Mesendoderm (in vitro differentiated cells): ENCODE measurements around the gene IFFO2.
A peak's percentile ranks its signal among the peaks of the same experiment; 100 is the strongest.

Experiments
- DNase-seq: peaks from one replicate; pipeline ENCODE4 v3.0.0; 2013
- H2AK5ac ChIP-seq: 2 replicates; pipeline ENCODE4 v1.6.1; 2013; ENCODE audit warnings: low read length, inconsistent platforms
- H2BK120ac ChIP-seq: 2 replicates; pipeline ENCODE4 v1.6.1; 2013; ENCODE audit warnings: low read depth, mild to moderate bottlenecking, low read length, moderate library complexity, mixed read lengths
- H2BK15ac ChIP-seq: replicated peaks from 2 replicates; pipeline ENCODE4 v1.6.1; 2013; ENCODE audit warnings: low read depth, mild to moderate bottlenecking, moderate library complexity
- H2BK5ac ChIP-seq: 2 replicates; pipeline ENCODE4 v1.6.1; 2013; ENCODE audit warnings: low read length, inconsistent platforms
- H3K18ac ChIP-seq: 2 replicates; pipeline ENCODE4 v1.6.1; 2013; ENCODE audit warnings: mild to moderate bottlenecking, low read length, mixed read lengths
- H3K23ac ChIP-seq: one replicate; pipeline ENCODE4 v1.6.1; 2013; ENCODE audit warnings: low read length
- H3K27ac ChIP-seq: 2 replicates; pipeline ENCODE4 v1.5.1; 2013; ENCODE audit warnings: low read depth, mild to moderate bottlenecking, inconsistent platforms, low read length, moderate library complexity
- H3K27me3 ChIP-seq: 2 replicates; pipeline ENCODE4 v1.6.1; 2013; ENCODE audit warnings: low read length, control low read depth, mild to moderate bottlenecking, inconsistent platforms; ENCODE audit not compliant: insufficient read depth, poor library complexity
- H3K36me3 ChIP-seq: 2 replicates; pipeline ENCODE4 v1.6.1; 2013; ENCODE audit warnings: low read length, inconsistent platforms; ENCODE audit not compliant: control insufficient read depth, insufficient read depth
- H3K4ac ChIP-seq: one replicate; pipeline ENCODE4 v1.6.1; 2013; ENCODE audit warnings: low read depth, mild to moderate bottlenecking, low read length, moderate library complexity
- H3K4me1 ChIP-seq: 2 replicates; pipeline ENCODE4 v1.6.1; 2013; ENCODE audit warnings: low read depth, low read length, inconsistent platforms; ENCODE audit not compliant: control insufficient read depth
- H3K4me2 ChIP-seq: 2 replicates; pipeline ENCODE4 v1.6.1; 2013; ENCODE audit warnings: low read length
- H3K4me3 ChIP-seq: 2 replicates; pipeline ENCODE4 v1.5.1; 2013; ENCODE audit warnings: mild to moderate bottlenecking, low read length
- H3K56ac ChIP-seq: one replicate; pipeline ENCODE4 v1.6.1; 2013; ENCODE audit warnings: low read length
- H3K79me1 ChIP-seq: 2 replicates; pipeline ENCODE4 v1.6.1; 2013; ENCODE audit warnings: low read length, inconsistent platforms
- H3K79me2 ChIP-seq: 2 replicates; pipeline ENCODE4 v1.6.1; 2013; ENCODE audit warnings: mild to moderate bottlenecking, low read length; ENCODE audit not compliant: control insufficient read depth, insufficient read depth
- H3K9ac ChIP-seq: 2 replicates; pipeline ENCODE4 v1.6.1; 2013; ENCODE audit warnings: low read length, inconsistent platforms
- H4K5ac ChIP-seq: one replicate; pipeline ENCODE4 v1.6.1; 2013; ENCODE audit warnings: low read length
- H4K8ac ChIP-seq: one replicate; pipeline ENCODE4 v1.6.1; 2013; ENCODE audit warnings: low read depth, mild to moderate bottlenecking, control low read depth, low read length, moderate library complexity
- WGBS: extraction: QIAGEN DNeasy Blood & Tissue Kit; methylation state at CpG from one replicate; pipeline ENCODE4 v1.1.7; 2013; ENCODE audit warnings: low lambda C conversion rate, missing lambda C conversion rate; ENCODE audit not compliant: insufficient coverage; ENCODE audit errors: extremely low coverage; 5-methylcytosine and 5-hydroxymethylcytosine counted together

IFFO2 gene

GRCh38 chr1:18962121-18962721, 5.7 kb upstream of the IFFO2 start:
- H3K79me1 ChIP-seq = no peaks in the 10 kb centered on the region
- H3K4ac ChIP-seq = no peak overlapping the region
- H3K27me3 ChIP-seq = no peaks in the 10 kb centered on the region
- no peak overlapping the region for H3K23ac ChIP-seq
- no peak overlapping the region for H3K4me2 ChIP-seq
- H2BK5ac ChIP-seq = no peak overlapping the region
- no peak overlapping the region for H3K27ac ChIP-seq
- no peak overlapping the region for H2BK120ac ChIP-seq
- H3K79me2 ChIP-seq = no peaks in the 10 kb centered on the region
- H3K56ac ChIP-seq = no peak overlapping the region
- no peak overlapping the region for H4K8ac ChIP-seq
- H3K18ac ChIP-seq = no peak overlapping the region
- H2BK15ac ChIP-seq = no peak overlapping the region
- peaks cover 3% of the 10 kb centered on the region for H3K4me1 ChIP-seq
- no peaks in the 10 kb centered on the region for H3K36me3 ChIP-seq
- no peak overlapping the region for H3K4me3 ChIP-seq
- H2AK5ac ChIP-seq = no peak overlapping the region
- WGBS = no CpG with 5 or more reads among the region's 9 CpGs
- DNase-seq = peak; percentile 73
- no peak overlapping the region for H4K5ac ChIP-seq
- H3K9ac ChIP-seq = no peak overlapping the region

- no peaks in the 10 kb centered on the region for H3K27me3 ChIP-seq
- no peak for DNase-seq
- H3K56ac ChIP-seq = no peak overlapping the region
- H3K18ac ChIP-seq = no peak overlapping the region
- H3K4me2 ChIP-seq = no peak overlapping the region
- H3K4me3 ChIP-seq = no peak overlapping the region
- H3K4me1 ChIP-seq = no peaks in the 10 kb centered on the region
- no peak overlapping the region for H3K27ac ChIP-seq
- no peak overlapping the region for H2AK5ac ChIP-seq
- WGBS = no CpG with 5 or more reads among the region's 3 CpGs
- no peak overlapping the region for H4K5ac ChIP-seq
- H2BK15ac ChIP-seq = no peak overlapping the region
- H3K79me1 ChIP-seq = no peaks in the 10 kb centered on the region
- no peak overlapping the region for H4K8ac ChIP-seq
- no peak overlapping the region for H2BK5ac ChIP-seq
- no peak overlapping the region for H2BK120ac ChIP-seq
- H3K79me2 ChIP-seq = no peaks in the 10 kb centered on the region
- no peak overlapping the region for H3K23ac ChIP-seq
- H3K4ac ChIP-seq = no peak overlapping the region
- H3K36me3 ChIP-seq = no peaks in the 10 kb centered on the region
- H3K9ac ChIP-seq = no peak overlapping the region
These were observed 4.3 kb upstream of the IFFO2 start for GRCh38 chr1:18960821-18961220.

- Histone ChIP-seq H2BK120ac (no peak overlapping the region), H3K79me1 (no peaks in the 10 kb centered on the region), H4K8ac (no peak overlapping the region), H3K36me3 (no peaks in the 10 kb centered on the region), H3K79me2 (no peaks in the 10 kb centered on the region), H3K18ac (no peak overlapping the region), H2BK15ac (no peak overlapping the region), H2BK5ac (no peak overlapping the region), H3K23ac (no peak overlapping the region), H3K56ac (no peak overlapping the region), H3K9ac (no peak overlapping the region), H2AK5ac (no peak overlapping the region), H4K5ac (no peak overlapping the region), H3K4me3 (no peak overlapping the region), H3K27me3 (no peaks in the 10 kb centered on the region), H3K4me2 (no peak overlapping the region), H3K27ac (no peak overlapping the region), H3K4me1 (no peaks in the 10 kb centered on the region), H3K4ac (no peak overlapping the region)
- WGBS = no CpG with 5 or more reads among the region's 4 CpGs
- DNase-seq = no peak
These were observed 3.9 kb upstream of the IFFO2 start for GRCh38 chr1:18960409-18960808.

- Histone ChIP-seq H3K79me2 (peaks cover 3% of the 10 kb centered on the region), H3K27ac (no peak overlapping the region), H3K27me3 (no peaks in the 10 kb centered on the region), H3K18ac (no peak overlapping the region), H2AK5ac (no peak overlapping the region), H3K79me1 (peaks cover 1% of the 10 kb centered on the region), H3K4me2 (no peak overlapping the region), H4K5ac (no peak overlapping the region), H2BK15ac (no peak overlapping the region), H3K4me1 (peaks cover 2% of the 10 kb centered on the region), H3K56ac (no peak overlapping the region), H3K9ac (no peak overlapping the region), H3K36me3 (no peaks in the 10 kb centered on the region), H4K8ac (no peak overlapping the region), H3K4ac (no peak overlapping the region), H2BK5ac (no peak overlapping the region), H3K4me3 (no peak overlapping the region), H3K23ac (no peak overlapping the region), H2BK120ac (no peak overlapping the region)
- no CpG with 5 or more reads among the region's 4 CpGs for WGBS
- no peak for DNase-seq
These were observed 3.1 kb upstream of the IFFO2 start for GRCh38 chr1:18959591-18959990.

DNA sequence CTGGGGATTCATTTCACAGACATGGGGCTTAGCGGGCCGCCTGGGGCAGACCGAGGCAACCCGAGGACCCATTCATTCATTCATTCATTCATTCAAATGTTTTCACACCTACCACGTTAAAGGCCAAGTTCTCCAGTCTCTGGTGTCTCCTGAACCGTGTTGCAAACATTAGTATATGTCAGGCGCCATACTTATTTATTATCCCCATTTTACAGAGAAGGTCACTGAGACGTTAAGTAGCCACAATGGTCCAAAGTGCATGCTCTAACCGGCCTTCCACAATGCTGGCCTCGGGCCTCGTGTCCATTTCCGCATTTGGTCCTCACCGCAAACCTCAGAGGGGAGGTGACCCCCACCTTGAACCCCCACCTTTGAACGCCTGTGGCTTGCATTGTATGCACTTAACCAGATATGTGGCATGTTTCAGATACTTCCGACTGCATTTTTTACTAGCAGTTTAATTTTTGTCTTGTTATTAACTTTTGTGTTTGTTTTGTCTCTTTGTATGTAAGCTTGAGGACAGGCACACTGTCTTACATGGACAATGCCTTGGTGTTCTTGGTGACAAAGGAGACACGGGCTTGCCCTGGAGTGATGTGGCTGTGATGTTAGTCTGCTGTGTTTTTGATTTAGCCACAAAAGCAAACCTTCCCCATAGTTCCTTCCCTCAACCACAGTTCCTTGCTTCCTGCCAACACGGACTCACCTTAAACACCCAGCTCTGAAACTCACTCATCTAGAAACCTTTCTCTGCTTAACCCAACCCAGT, 1.2 kb upstream of the IFFO2 start:
- no peak overlapping the region for H3K18ac ChIP-seq
- peak overlapping the region; percentile 88 for H3K4me2 ChIP-seq
- H3K79me1 ChIP-seq = peaks cover 6% of the 10 kb centered on the region
- no peak overlapping the region for H3K23ac ChIP-seq
- no peak overlapping the region for H2BK120ac ChIP-seq
- WGBS = no CpG with 5 or more reads among the region's 17 CpGs
- H3K4me3 ChIP-seq = no peak overlapping the region
- no peaks in the 10 kb centered on the region for H3K27me3 ChIP-seq
- H3K79me2 ChIP-seq = peaks cover 13% of the 10 kb centered on the region
- no peaks in the 10 kb centered on the region for H3K36me3 ChIP-seq
- no peak for DNase-seq
- H3K56ac ChIP-seq = peak overlapping the region; percentile 73
- H3K27ac ChIP-seq = no peak overlapping the region
- H4K5ac ChIP-seq = no peak overlapping the region
- peaks cover 6% of the 10 kb centered on the region for H3K4me1 ChIP-seq
- no peak overlapping the region for H4K8ac ChIP-seq
- H2BK5ac ChIP-seq = no peak overlapping the region
- H2BK15ac ChIP-seq = no peak overlapping the region
- H3K4ac ChIP-seq = no peak overlapping the region
- no peak overlapping the region for H2AK5ac ChIP-seq
- H3K9ac ChIP-seq = peak overlapping the region; percentile 77
